Esophagus muscularis mucosa (tissue), 4 donors: ENCODE measurements around the gene ZNF460. TPM values are rescaled to one million over a fixed set of nuclear protein-coding genes. Genes with fewer than 3 reads are reported as not detected.
A peak's percentile ranks its signal among the peaks of the same experiment; 100 is the strongest.
"Not testable (repeated sequence)": the region's sequence is repeated elsewhere in the genome, so short reads cannot be mapped to it uniquely, and the experiment has no call there.

ENCODE experiments used
- DNase-seq: peaks from one replicate; pipeline ENCODE4 v3.0.0-alpha.2; 2017; ENCODE audit errors: extremely low spot score
- H3K27ac ChIP-seq, 4 donors: fragments of 200-600 bp; sonication (generic); replicated peaks in 1 of 4; 1 replicate in 3 of 4; 2 replicates in 1 of 4; pipeline ENCODE4 v1.5.1; 2016 to 2019; ENCODE audit warnings: mild to moderate bottlenecking in 1 of 4
- H3K27me3 ChIP-seq, 4 donors: fragments of 200-600 bp; sonication (generic); one replicate each; pipeline versions ENCODE4 v1.5.1 to v1.6.0; 2016 to 2019
- H3K36me3 ChIP-seq, 4 donors: fragments of 200-600 bp; sonication (generic); one replicate each; pipeline ENCODE4 v1.5.1; 2016 to 2019
- H3K4me1 ChIP-seq, 4 donors: fragments of 200-600 bp; sonication (generic); one replicate each; pipeline ENCODE4 v1.5.1; 2016 to 2019
- H3K4me3 ChIP-seq, 4 donors: fragments of 200-600 bp; sonication (generic); 1 replicate in 2 of 4; 2 replicates in 2 of 4; pipeline ENCODE4 v1.5.1; 2016 to 2019; ENCODE audit warnings: mild to moderate bottlenecking in 4 of 4, moderate library complexity in 1 of 4
- H3K9me3 ChIP-seq, 4 donors: fragments of 200-600 bp; sonication (generic); 1 replicate in 3 of 4; 2 replicates in 1 of 4; pipeline ENCODE4 v1.5.1; 2016 to 2019
- EP300 ChIP-seq: sonication (generic); formaldehyde crosslinking; IDR thresholded peaks from one replicate; pipeline ENCODE4 v1.6.1; 2017; ENCODE audit warnings: antibody characterized with exemption
- POLR2A ChIP-seq: fragments of 450-650 bp; IDR thresholded peaks from one replicate; pipeline ENCODE4 v1.6.1; 2017; ENCODE audit warnings: antibody characterized with exemption, moderate library complexity, mild to moderate bottlenecking, low read depth
- POLR2AphosphoS5 ChIP-seq, 2 donors: sonication (generic); formaldehyde crosslinking; IDR thresholded peaks; one replicate each; pipeline ENCODE4 v1.6.1; 2017; ENCODE audit warnings: antibody characterized with exemption in 2 of 2
- WGBS: methylation state at CpG from one replicate; pipeline ENCODE4 v1.1.5; 2018; 5-methylcytosine and 5-hydroxymethylcytosine counted together
- intact Hi-C: fragments of 100-400 bp; cut with DNase I; formaldehyde crosslinking; loops from one replicate; pipeline ENCODE4 v1.15.1; 2023
- total RNA-seq, 4 donors: library from RNA; depleted of rRNA; stranded (reverse); fragments of >200 nt; gene quantifications; one replicate each; pipeline versions ENCODE4 v1.1.0 to v1.2.1, GENCODE V29; 2016
- TF ChIP-seq, protein P1 (sequence below), 3 experiments: fragments of 200-600 bp in 2 of 3; fragments of 450-650 bp in 1 of 3; sonication (generic) in 2 of 3; IDR thresholded peaks; one replicate each; pipeline ENCODE4 v1.5.1; 2017 to 2019; ENCODE audit warnings: antibody characterized with exemption in 3 of 3, mild to moderate bottlenecking in 2 of 3, moderate library complexity in 1 of 3

Gene ZNF460
- total RNA-seq, 4 donors from 2014 or later: 46.1 to 75.0 (median 50.1) TPM

DNA sequence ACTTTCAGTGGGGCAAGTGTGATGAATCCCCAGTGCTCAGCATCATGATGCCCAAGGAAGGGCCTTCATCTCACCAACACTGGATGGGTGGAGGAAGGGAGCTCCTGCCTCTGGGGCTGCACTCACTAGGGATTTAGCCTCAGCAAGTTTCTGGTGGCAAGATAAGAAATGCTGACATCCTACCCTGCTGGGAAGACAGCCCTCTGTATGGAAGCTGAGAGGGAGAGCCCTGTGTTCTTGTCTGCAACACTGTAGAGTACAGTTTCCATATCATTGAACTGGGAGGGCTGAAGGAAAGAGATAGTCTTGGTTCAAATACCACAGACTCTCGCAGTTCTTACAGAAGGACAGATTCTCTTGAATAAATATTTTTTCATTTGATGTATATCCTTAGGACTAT, 7.3 kb upstream of the ZNF460 start:
- intact Hi-C loops: no loop called here
- H3K36me3 ChIP-seq: peaks cover 0 to 27% (median 8%) of the 10 kb centered on the region in 4 donors
- no peak for TF ChIP-seq POLR2AphosphoS5 (IDR thresholded peaks at IDR 0.05)
- no peak for TF ChIP-seq EP300
- TF ChIP-seq, protein P1, sequence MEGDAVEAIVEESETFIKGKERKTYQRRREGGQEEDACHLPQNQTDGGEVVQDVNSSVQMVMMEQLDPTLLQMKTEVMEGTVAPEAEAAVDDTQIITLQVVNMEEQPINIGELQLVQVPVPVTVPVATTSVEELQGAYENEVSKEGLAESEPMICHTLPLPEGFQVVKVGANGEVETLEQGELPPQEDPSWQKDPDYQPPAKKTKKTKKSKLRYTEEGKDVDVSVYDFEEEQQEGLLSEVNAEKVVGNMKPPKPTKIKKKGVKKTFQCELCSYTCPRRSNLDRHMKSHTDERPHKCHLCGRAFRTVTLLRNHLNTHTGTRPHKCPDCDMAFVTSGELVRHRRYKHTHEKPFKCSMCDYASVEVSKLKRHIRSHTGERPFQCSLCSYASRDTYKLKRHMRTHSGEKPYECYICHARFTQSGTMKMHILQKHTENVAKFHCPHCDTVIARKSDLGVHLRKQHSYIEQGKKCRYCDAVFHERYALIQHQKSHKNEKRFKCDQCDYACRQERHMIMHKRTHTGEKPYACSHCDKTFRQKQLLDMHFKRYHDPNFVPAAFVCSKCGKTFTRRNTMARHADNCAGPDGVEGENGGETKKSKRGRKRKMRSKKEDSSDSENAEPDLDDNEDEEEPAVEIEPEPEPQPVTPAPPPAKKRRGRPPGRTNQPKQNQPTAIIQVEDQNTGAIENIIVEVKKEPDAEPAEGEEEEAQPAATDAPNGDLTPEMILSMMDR (IDR thresholded peaks at IDR 0.05): no peak
- no peak for TF ChIP-seq POLR2A

DNA sequence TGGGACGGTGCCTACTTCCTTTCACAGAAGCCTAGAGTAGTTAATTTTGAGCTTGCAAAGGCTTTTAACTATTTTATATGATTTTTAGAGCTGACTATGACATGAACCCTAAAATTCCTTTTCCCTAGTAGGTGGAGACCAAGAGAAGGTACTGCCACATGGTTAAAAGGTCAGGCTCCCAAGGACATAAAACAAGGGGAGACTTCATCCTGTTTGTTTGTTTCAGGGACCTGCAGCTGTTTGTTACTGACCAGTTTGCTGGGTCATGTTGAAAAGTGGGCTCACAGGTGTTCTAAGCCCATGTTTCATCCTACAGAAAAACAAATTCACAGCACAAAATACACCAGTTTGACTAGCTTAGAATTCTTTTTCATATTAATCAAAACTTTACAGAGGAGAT, 3.9 kb upstream of the ZNF460 start:
- Histone ChIP-seq H3K9me3 (no peaks in the 10 kb centered on the region), H3K4me1 (peaks cover 12 to 19% (median 15%) of the 10 kb centered on the region in 4 donors), H3K4me3 (no peak overlapping the region), H3K36me3 (peaks cover 0 to 18% (median 8%) of the 10 kb centered on the region in 4 donors), H3K27ac (no peak overlapping the region), H3K27me3 (no peaks in the 10 kb centered on the region)
- 84% methylated on average over 1 of the region's 1 CpG for whole genome bisulfite sequencing
- intact Hi-C loops: loop anchor here (5.0 kb wide), 1 partner anchor 34 kb away; the partner anchor contains the start of gene ZNF805
- TF ChIP-seq POLR2A (no peak), POLR2AphosphoS5 (IDR thresholded peaks at IDR 0.05) (no peak), EP300 (no peak)
- TF ChIP-seq, protein P1 (IDR thresholded peaks at IDR 0.05): no peak
- no peak for DNase-seq

More for the DNA sequence above, 7.3 kb upstream of the ZNF460 start:
- Histone ChIP-seq H3K27ac (no peak overlapping the region), H3K27me3 (no peaks in the 10 kb centered on the region), H3K4me1 (no peaks in the 10 kb centered on the region), H3K4me3 (no peak overlapping the region), H3K9me3 (no peaks in the 10 kb centered on the region)
- 37% methylated on average over 1 of the region's 1 CpG for WGBS
- no peak for DNase-seq

DNA sequence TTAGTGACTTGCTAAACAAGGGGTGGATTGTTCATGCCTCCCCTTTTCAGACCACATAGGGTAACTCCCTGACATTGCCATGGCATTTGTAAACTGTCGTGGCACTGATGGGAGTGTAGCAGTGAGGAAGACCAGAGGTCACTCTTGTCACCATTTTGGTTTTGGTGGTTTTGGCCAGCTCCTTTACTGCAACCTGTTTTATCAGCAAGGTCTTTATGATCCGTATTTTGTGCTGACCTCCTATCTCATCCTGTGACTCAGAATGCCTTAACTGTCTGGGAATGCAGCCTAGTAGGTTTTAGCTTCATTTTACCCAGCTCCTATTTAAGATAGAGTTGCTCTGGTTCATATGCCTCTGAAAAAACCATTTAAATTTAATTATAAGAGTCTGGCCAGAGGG, 1.8 kb upstream of the ZNF460 start:
- not testable (repeated sequence) for H3K4me3 ChIP-seq, H3K9me3 ChIP-seq, DNase-seq, H3K27me3 ChIP-seq
- peaks cover 28 to 40% (median 35%) of the 10 kb centered on the region in 4 donors for H3K4me1 ChIP-seq
- H3K36me3 ChIP-seq: peaks cover 0 to 24% (median 4%) of the 10 kb centered on the region in 4 donors
- WGBS: 94% methylated on average over 2 of the region's 2 CpGs
- H3K27ac ChIP-seq: peak overlapping the region in 1 of 4 donors; percentile 18
- intact Hi-C loops: loop anchor here (5.0 kb wide), 1 partner anchor 36 kb away; the partner anchor contains the start of gene ZNF805

DNA sequence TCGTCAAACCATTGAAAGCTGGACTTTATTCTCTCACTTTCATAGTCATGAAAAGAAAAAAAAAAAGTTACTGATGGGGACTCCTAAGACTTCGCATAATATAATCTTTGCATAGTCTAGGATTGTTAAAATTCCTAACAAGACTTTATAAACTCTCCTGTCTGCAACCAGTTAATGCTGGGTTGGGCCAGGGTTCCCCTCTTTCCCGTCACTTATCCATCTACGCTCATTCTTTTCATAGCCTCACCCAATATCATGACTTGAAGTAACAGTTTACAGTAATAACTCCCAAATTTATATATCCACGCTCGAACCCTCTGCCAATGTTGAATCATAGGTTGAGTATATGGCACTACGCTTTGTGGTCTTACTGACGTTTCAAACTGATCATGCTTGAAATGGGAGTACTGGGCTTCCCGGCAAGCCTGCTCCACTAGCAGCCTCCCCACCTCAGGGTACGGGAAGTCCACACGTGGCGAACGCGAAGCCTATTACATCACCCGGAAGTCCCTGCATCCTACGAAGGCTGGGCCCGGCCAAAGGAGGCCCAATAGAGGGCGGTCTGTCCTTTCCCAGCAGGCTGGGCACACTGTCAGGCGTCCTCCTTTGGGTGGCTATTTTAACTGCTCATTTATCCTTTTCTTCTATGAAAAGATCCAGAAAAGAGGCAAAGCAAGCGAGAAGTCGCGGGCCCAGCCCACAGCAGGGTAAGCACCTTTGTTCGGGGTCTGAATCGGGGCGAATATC, 694 bp upstream of the ZNF460 start:
- TF ChIP-seq POLR2A (no peak), POLR2AphosphoS5 (IDR thresholded peaks at IDR 0.05) (peak; percentile 93 to 95), EP300 (peak; percentile 96)
- TF ChIP-seq, protein P1 (IDR thresholded peaks at IDR 0.05): peak in 2 of 3 experiments; percentile 26 to 34
- peaks cover 34 to 51% (median 45%) of the 10 kb centered on the region in 4 donors for H3K4me1 ChIP-seq
- no peaks in the 10 kb centered on the region for H3K27me3 ChIP-seq
- peak overlapping the region; percentile 74 to 92 (median 90) for H3K4me3 ChIP-seq
- WGBS: 9% methylated on average over 15 of the region's 25 CpGs
- H3K27ac ChIP-seq: peak overlapping the region; percentile 97 to 100 (median 98)
- H3K9me3 ChIP-seq: no peaks in the 10 kb centered on the region
- intact Hi-C loops: loop anchor here (5.0 to 10.0 kb wide), 2 partner anchors 37 to 75 kb away; partner anchors contain the start of genes ZNF304 and ZNF805
- H3K36me3 ChIP-seq: peaks cover 5 to 34% (median 12%) of the 10 kb centered on the region in 4 donors
- DNase-seq: peak; percentile 97

DNA sequence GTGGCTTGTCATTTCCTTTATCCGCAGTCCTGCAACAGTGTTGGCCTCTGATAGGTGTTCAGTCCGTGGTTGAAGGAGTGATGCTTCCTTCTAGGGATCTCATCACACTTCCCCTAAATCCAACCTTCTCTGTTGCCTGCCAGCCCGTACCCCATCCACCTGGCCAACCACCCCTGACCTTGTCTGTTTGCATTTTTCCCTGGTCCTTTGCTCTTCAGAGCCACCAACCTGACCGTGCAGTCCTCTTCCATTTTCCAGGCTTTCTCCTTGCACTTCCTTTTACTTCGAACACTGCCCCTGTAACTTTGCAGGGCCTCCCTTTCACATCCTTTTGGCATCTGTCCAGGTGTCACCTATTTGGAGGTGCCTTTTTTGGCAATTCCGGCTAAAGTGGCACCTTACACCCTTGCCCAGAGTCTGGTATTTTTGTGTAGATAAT, 696 bp downstream of the ZNF460 start:
- peaks cover 18 to 41% (median 24%) of the 10 kb centered on the region in 4 donors for H3K36me3 ChIP-seq
- no peaks in the 10 kb centered on the region for H3K9me3 ChIP-seq
- TF ChIP-seq POLR2AphosphoS5 (IDR thresholded peaks at IDR 0.05) (no peak), POLR2A (no peak), EP300 (no peak)
- TF ChIP-seq, protein P1 (IDR thresholded peaks at IDR 0.05): no peak
- H3K4me3 ChIP-seq: peak overlapping the region; percentile 74 to 92 (median 90)
- 3% methylated on average over 6 of the region's 6 CpGs for WGBS
- H3K27ac ChIP-seq: peak overlapping the region; percentile 97 to 100 (median 98)
- intact Hi-C loops: loop anchor here (10.0 kb wide), 1 partner anchor 74 kb away; the partner anchor contains the start of gene ZNF304
- H3K27me3 ChIP-seq: no peaks in the 10 kb centered on the region
- peaks cover 34 to 55% (median 48%) of the 10 kb centered on the region in 4 donors for H3K4me1 ChIP-seq
- DNase-seq: no peak
